Adrenal gland (tissue), 12 donors: ENCODE measurements around the gene CADPS. TPM values are rescaled to one million over a fixed set of nuclear protein-coding genes. Genes with fewer than 3 reads are reported as not detected.

ENCODE experiments used
- DNase-seq, 7 donors: peaks; one replicate each; pipeline ENCODE4 v3.0.0-alpha.2; 2019 to 2020
- H3K27ac ChIP-seq, 5 donors: fragments of 200-600 bp; sonication (generic) in 4 of 5; 1 replicate in 3 of 5; 2 replicates in 2 of 5; pipeline versions ENCODE4 v1.5.1 to v1.8.0; 2016 to 2020; ENCODE audit warnings: mild to moderate bottlenecking in 1 of 5
- H3K27me3 ChIP-seq: fragments of 200-600 bp; 2 replicates; pipeline ENCODE4 v1.8.0; 2021
- H3K36me3 ChIP-seq, 2 donors: fragments of 200-600 bp; replicated peaks in 1 of 2; 1 replicate in 1 of 2; 2 replicates in 1 of 2; pipeline versions ENCODE4 v1.5.1 to v1.8.0; 2018 to 2022
- H3K4me1 ChIP-seq, 2 donors: fragments of 200-600 bp; replicated peaks in 1 of 2; 1 replicate in 1 of 2; 2 replicates in 1 of 2; pipeline versions ENCODE4 v1.5.1 to v1.8.0; 2018 to 2021
- H3K4me3 ChIP-seq, 4 donors: fragments of 200-600 bp; sonication (generic) in 3 of 4; one replicate each; pipeline ENCODE4 v1.5.1; 2016 to 2018
- H3K9me3 ChIP-seq, 3 donors: fragments of 200-600 bp; sonication (generic) in 1 of 3; replicated peaks in 1 of 3; 1 replicate in 2 of 3; 2 replicates in 1 of 3; pipeline versions ENCODE4 v1.5.1 to v1.8.0; 2016 to 2021
- POLR2A ChIP-seq, 2 donors: fragments of 450-650 bp; IDR thresholded peaks; one replicate each; pipeline ENCODE4 v1.6.1; 2017; ENCODE audit warnings: antibody characterized with exemption in 2 of 2, mild to moderate bottlenecking in 2 of 2, moderate library complexity in 1 of 2
- WGBS, 4 donors: extraction: QIAGEN DNeasy Blood & Tissue Kit in 2 of 4; methylation state at CpG; one replicate each; pipeline versions ENCODE4 v1.1.5 to v1.1.7; 2013 to 2017; 5-methylcytosine and 5-hydroxymethylcytosine counted together
- intact Hi-C, 2 donors: fragments of 100-400 bp; cut with DNase I; formaldehyde crosslinking; loops; one replicate each; pipeline versions ENCODE4 v1.14.1 to v1.15.0; 2022 to 2023
- polyA plus RNA-seq, 3 donors: library from polyadenylated mRNA; stranded (reverse); fragments of 200-250 nt in 2 of 3; fragments of 350-450 nt in 1 of 3; fragmentation: Illumina TruSeq in 1 of 3; extraction: RNeasy Lipid Tissue Mini Kit (QIAGEN cat#74804) in 1 of 3; gene quantifications; one replicate each; pipeline ENCODE4 v1.2.3, GENCODE V29; 2013 to 2014
- total RNA-seq, 9 donors: library from RNA; depleted of rRNA in 4 of 9; stranded (reverse); fragments of >200 nt in 4 of 9; fragments of 120-200 nt in 1 of 9; fragmentation: NEBNext Ultra II Directional in 1 of 9; extraction: Animal tissue kit (Norgen Biotek cat#: 25700) in 1 of 9; gene quantifications; one replicate each; pipeline versions ENCODE4 v1.1.0 to v1.2.4, GENCODE V29; 2013 to 2023
- TF ChIP-seq, protein P1 (sequence below), 6 experiments: fragments of 450-650 bp in 4 of 6; fragments of 200-600 bp in 2 of 6; sonication (generic) in 1 of 6; IDR thresholded peaks; 1 replicate in 5 of 6; 2 replicates in 1 of 6; pipeline versions ENCODE4 v1.5.1 to v1.8.0; 2016 to 2021; ENCODE audit warnings: antibody characterized with exemption in 6 of 6, mild to moderate bottlenecking in 2 of 6, moderate library complexity in 1 of 6
- donor health status: healthy with polysubstance abuse.
- donor health status: Bipolar disorder and iron deficiency.
- donor health status: DM: yes; HTN: yes; CAD: no.
- donor health status: DM: no; HTN: no; CAD: no.
- donor health status: DM: no; HTN: no; CAD: no.
- donor health status: DM: yes; HTN: yes; CAD: no.

Gene CADPS
- total and polyA plus RNA-seq, 12 donors = 0.24 to 36.5 (median 11.2) TPM; not detected in 2

DNA sequence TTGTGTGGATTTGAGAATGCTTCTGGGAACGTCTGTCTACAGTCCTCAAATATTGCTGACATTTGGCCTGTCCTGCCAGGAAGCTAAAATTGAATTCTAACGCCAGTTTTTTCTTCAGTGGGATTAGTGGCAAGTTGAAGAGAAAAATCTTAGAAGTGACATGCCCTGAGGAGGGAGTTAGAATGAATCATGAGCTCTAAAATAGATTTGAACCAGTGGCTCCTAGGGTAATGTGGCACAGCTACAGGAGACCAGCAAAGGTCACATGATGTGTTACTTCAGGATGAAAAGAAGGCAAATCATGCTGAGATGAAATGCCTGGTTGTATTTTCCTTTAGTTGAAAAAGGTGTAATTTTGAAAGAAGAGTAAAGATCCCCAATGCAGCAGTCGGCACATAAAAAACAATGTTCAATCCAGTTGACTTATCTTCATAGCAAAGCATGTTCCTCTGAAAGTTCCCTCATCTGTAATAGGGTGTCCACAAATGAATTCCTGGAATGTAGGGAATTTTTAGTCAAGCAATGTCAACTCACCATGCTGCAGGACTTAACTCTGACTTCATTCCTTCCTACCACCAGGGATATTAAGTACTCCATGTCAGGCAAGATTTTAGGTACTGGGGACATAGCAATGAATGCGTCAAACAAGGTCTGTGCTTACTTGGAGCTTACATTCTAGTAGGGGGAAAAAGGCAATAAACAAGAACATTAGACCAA, 171.6 kb downstream of the CADPS start:
- H3K4me3 ChIP-seq = no peak overlapping the region
- no peaks in the 10 kb centered on the region for H3K36me3 ChIP-seq
- intact Hi-C loops = no loop called here
- H3K27me3 ChIP-seq = no peaks in the 10 kb centered on the region
- no peak overlapping the region for H3K27ac ChIP-seq
- WGBS, 4 donors = 56 to 69% (median 60%) methylated on average over 4 of the region's 4 CpGs
- H3K4me1 ChIP-seq = no peaks in the 10 kb centered on the region
- TF ChIP-seq, protein P1, sequence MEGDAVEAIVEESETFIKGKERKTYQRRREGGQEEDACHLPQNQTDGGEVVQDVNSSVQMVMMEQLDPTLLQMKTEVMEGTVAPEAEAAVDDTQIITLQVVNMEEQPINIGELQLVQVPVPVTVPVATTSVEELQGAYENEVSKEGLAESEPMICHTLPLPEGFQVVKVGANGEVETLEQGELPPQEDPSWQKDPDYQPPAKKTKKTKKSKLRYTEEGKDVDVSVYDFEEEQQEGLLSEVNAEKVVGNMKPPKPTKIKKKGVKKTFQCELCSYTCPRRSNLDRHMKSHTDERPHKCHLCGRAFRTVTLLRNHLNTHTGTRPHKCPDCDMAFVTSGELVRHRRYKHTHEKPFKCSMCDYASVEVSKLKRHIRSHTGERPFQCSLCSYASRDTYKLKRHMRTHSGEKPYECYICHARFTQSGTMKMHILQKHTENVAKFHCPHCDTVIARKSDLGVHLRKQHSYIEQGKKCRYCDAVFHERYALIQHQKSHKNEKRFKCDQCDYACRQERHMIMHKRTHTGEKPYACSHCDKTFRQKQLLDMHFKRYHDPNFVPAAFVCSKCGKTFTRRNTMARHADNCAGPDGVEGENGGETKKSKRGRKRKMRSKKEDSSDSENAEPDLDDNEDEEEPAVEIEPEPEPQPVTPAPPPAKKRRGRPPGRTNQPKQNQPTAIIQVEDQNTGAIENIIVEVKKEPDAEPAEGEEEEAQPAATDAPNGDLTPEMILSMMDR (IDR thresholded peaks at IDR 0.05) = no peak
- no peak for TF ChIP-seq POLR2A (IDR thresholded peaks at IDR 0.05)
- DNase-seq = no peak
- H3K9me3 ChIP-seq = no peaks in the 10 kb centered on the region

DNA sequence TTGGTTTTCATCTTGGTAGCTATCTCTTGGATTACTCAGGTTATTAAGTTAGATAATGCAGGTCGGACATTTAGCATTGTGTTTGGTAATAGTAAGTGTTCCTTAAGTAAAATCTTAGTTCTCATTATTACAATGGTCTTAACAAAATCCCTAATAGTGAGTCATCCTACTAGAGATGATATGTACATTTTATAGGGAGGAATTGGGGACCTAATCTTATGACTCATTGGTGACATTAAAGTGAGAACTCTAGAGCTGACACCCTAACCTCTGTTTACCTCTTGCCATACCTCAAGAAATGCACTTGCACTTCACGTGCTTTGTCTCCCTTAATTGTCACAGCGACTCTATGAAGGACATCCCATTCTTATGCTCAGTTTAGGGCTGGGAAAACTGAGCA, 174.9 kb downstream of the CADPS start:
- Histone ChIP-seq H3K27me3 (no peaks in the 10 kb centered on the region), H3K9me3 (no peaks in the 10 kb centered on the region), H3K27ac (no peak overlapping the region), H3K4me3 (no peak overlapping the region), H3K4me1 (no peaks in the 10 kb centered on the region), H3K36me3 (no peaks in the 10 kb centered on the region)
- intact Hi-C loops = no loop called here
- TF ChIP-seq, protein P1 (IDR thresholded peaks at IDR 0.05) = no peak
- no peak for TF ChIP-seq POLR2A (IDR thresholded peaks at IDR 0.05)
- no peak for DNase-seq
- WGBS, 4 donors = 72 to 85% (median 75%) methylated on average over 3 of the region's 3 CpGs

DNA sequence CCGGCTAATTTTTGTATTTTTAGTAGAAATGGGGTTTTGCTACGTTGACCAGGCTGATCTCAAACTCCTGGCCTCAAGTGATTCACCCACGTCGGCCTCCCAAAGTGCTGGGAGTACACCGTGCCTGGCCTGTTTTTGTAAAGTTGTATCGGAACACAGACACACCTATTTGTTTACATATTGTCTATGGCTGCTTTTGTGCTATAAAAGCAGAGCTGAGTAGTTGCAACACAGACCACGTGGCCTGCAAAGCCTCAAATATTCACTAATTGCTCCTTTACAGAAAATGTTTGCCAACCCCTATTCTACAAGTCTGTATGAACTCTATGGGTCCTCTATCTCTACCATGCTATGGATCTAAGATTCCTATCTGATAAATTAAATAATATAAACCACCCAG, 175.5 kb downstream of the CADPS start:
- no peak overlapping the region for H3K27ac ChIP-seq
- TF ChIP-seq, protein P1 (IDR thresholded peaks at IDR 0.05) = no peak
- TF ChIP-seq POLR2A (IDR thresholded peaks at IDR 0.05) = no peak
- WGBS, 4 donors = 74 to 85% (median 79%) methylated on average over 6 to 7 of the region's 7 CpGs
- H3K4me3 ChIP-seq = no peak overlapping the region
- intact Hi-C loops = no loop called here
- H3K4me1 ChIP-seq = no peaks in the 10 kb centered on the region
- H3K9me3 ChIP-seq = no peaks in the 10 kb centered on the region
- H3K27me3 ChIP-seq = no peaks in the 10 kb centered on the region
- DNase-seq = no peak
- no peaks in the 10 kb centered on the region for H3K36me3 ChIP-seq

DNA sequence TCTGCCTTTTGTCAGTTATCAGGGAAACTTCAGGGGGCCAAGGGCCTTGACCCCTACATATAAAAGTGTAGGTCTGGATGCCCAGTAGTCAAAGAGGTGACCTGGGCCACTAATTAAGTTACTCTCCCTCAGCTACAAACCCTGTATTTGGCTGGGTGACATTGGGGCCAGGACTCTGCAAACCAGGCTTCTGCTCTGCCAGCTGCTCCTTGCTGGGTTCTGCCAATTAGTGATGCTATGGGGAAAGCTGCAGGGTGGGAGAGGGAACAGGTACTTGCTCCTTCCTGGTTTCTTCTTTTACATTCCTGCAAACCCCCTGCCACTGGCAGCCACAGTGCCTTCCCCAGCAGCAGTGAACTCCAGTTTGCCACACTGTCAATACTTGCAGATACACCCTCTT, 179.2 kb downstream of the CADPS start:
- no peak for DNase-seq
- no peak for TF ChIP-seq POLR2A (IDR thresholded peaks at IDR 0.05)
- H3K36me3 ChIP-seq = no peaks in the 10 kb centered on the region
- no peaks in the 10 kb centered on the region for H3K4me1 ChIP-seq
- H3K27me3 ChIP-seq = no peaks in the 10 kb centered on the region
- intact Hi-C loops = no loop called here
- no peak overlapping the region for H3K27ac ChIP-seq
- H3K4me3 ChIP-seq = no peak overlapping the region
- H3K9me3 ChIP-seq = no peaks in the 10 kb centered on the region

DNA sequence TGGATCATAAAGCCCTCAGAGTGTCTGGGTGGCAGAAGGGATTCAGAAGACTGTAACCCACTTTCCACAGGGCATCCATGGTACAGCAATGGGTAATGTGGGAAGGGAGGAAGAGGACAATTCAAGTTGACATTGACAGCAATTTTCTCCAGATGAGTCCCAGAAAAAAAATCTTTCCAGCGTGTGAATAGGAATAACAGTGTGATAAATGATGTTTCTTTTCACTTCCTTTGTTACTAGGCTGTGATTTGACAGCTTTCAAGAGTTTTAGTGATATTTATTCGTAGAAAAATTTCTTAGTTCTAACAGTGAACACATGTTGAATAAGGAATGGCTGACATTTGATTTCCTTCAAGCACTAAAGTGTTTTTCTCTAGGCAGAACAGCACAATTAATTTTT, 186.4 kb downstream of the CADPS start:
- Histone ChIP-seq H3K4me1 (no peaks in the 10 kb centered on the region), H3K9me3 (no peaks in the 10 kb centered on the region), H3K4me3 (no peak overlapping the region), H3K27me3 (no peaks in the 10 kb centered on the region), H3K36me3 (no peaks in the 10 kb centered on the region), H3K27ac (no peak overlapping the region)
- WGBS, 4 donors = 37 to 47% (median 41%) methylated on average over 2 of the region's 2 CpGs
- no peak for DNase-seq
- intact Hi-C loops = no loop called here
- TF ChIP-seq, protein P1 (IDR thresholded peaks at IDR 0.05) = no peak
- no peak for TF ChIP-seq POLR2A (IDR thresholded peaks at IDR 0.05)
